Thymus (tissue), 11 donors: Measurements from ENCODE around the gene SLC4A2. TPM values are rescaled to one million over a fixed set of nuclear protein-coding genes. Genes with fewer than 3 reads are reported as not detected.

ENCODE experiments used
- DNase-seq, 9 donors: peaks; one replicate each; pipeline ENCODE4 v3.0.0-alpha.2; 2013; ENCODE audit warnings: low spot score in 9 of 9, low read depth in 6 of 9, missing footprints in 1 of 9
- H3K27ac ChIP-seq, 2 donors: one replicate each; pipeline ENCODE4 v1.5.1; 2013; ENCODE audit warnings: control low read depth in 1 of 2, low read depth in 1 of 2, low read length in 1 of 2, mild to moderate bottlenecking in 1 of 2, moderate library complexity in 1 of 2
- H3K27me3 ChIP-seq, 2 donors: one replicate each; pipeline ENCODE4 v1.5.1; 2013; ENCODE audit warnings: low read length in 1 of 2; ENCODE audit not compliant: control insufficient read depth in 2 of 2, insufficient read depth in 1 of 2
- H3K36me3 ChIP-seq, 2 donors: one replicate each; pipeline ENCODE4 v1.5.1; 2013; ENCODE audit warnings: low read length in 1 of 2, mild to moderate bottlenecking in 1 of 2, moderate library complexity in 1 of 2; ENCODE audit not compliant: control insufficient read depth in 2 of 2, insufficient read depth in 2 of 2
- H3K4me1 ChIP-seq, 2 donors: one replicate each; pipeline ENCODE4 v1.5.1; 2013; ENCODE audit warnings: low read length in 2 of 2; ENCODE audit not compliant: control insufficient read depth in 2 of 2, insufficient read depth in 2 of 2
- H3K4me3 ChIP-seq, 2 donors: one replicate each; pipeline ENCODE4 v1.5.1; 2013; ENCODE audit warnings: low read length in 2 of 2, control low read depth in 1 of 2, mild to moderate bottlenecking in 1 of 2
- H3K9me3 ChIP-seq, 2 donors: one replicate each; pipeline ENCODE4 v1.5.1; 2013; ENCODE audit warnings: low read length in 1 of 2, mild to moderate bottlenecking in 1 of 2; ENCODE audit not compliant: control insufficient read depth in 2 of 2, insufficient read depth in 1 of 2
- WGBS: extraction: QIAGEN DNeasy Blood & Tissue Kit; methylation state at CpG from one replicate; pipeline ENCODE4 v1.1.7; 2013; 5-methylcytosine and 5-hydroxymethylcytosine counted together
- polyA plus RNA-seq: library from polyadenylated mRNA; stranded (reverse); fragments of 200-250 nt; gene quantifications from one replicate; pipeline ENCODE4 v1.2.3, GENCODE V29; 2013
- total RNA-seq: library from RNA; stranded (reverse); fragments of 120-200 nt; gene quantifications from one replicate; pipeline ENCODE4 v1.2.4, GENCODE V29; 2013
- donor health status: healthy.

Gene SLC4A2
- total and polyA plus RNA-seq, 2 donors, result 22.9 to 89.5 TPM

- H3K4me1 ChIP-seq, result peaks cover 10 to 16% of the 10 kb centered on the region in 2 donors
- DNase-seq, result no peak
- H3K4me3 ChIP-seq, result no peak overlapping the region
- H3K27me3 ChIP-seq, result no peaks in the 10 kb centered on the region
- no peak overlapping the region for H3K27ac ChIP-seq
- H3K9me3 ChIP-seq, result no peaks in the 10 kb centered on the region
- peaks cover 48 to 63% of the 10 kb centered on the region in 2 donors for H3K36me3 ChIP-seq
- 98% methylated on average over 18 of the region's 18 CpGs for WGBS
Observed at GRCh38 chr7:151064454-151064853, 5.1 kb downstream of the SLC4A2 start.

- no peaks in the 10 kb centered on the region for H3K27me3 ChIP-seq
- peaks cover 10 to 14% of the 10 kb centered on the region in 2 donors for H3K4me1 ChIP-seq
- H3K9me3 ChIP-seq, result no peaks in the 10 kb centered on the region
- H3K36me3 ChIP-seq, result peaks cover 54 to 68% of the 10 kb centered on the region in 2 donors
- no peak for DNase-seq
- H3K4me3 ChIP-seq, result no peak overlapping the region
- H3K27ac ChIP-seq, result no peak overlapping the region
- WGBS, result 99% methylated on average over 6 of the region's 6 CpGs
Observed at GRCh38 chr7:151064993-151065392, 5.6 kb downstream of the SLC4A2 start.

- 90% methylated on average over 14 of the region's 14 CpGs for WGBS
- H3K4me1 ChIP-seq, result peaks cover 5 to 8% of the 10 kb centered on the region in 2 donors
- peaks cover 59 to 74% of the 10 kb centered on the region in 2 donors for H3K36me3 ChIP-seq
- H3K4me3 ChIP-seq, result no peak overlapping the region
- no peaks in the 10 kb centered on the region for H3K9me3 ChIP-seq
- DNase-seq, result no peak
- H3K27me3 ChIP-seq, result no peaks in the 10 kb centered on the region
- H3K27ac ChIP-seq, result no peak overlapping the region
Observed at GRCh38 chr7:151065516-151065915, 6.1 kb downstream of the SLC4A2 start.

- WGBS, result 97% methylated on average over 39 of the region's 39 CpGs
- peaks cover 68 to 83% of the 10 kb centered on the region in 2 donors for H3K36me3 ChIP-seq
- no peaks in the 10 kb centered on the region for H3K4me1 ChIP-seq
- no peak overlapping the region for H3K4me3 ChIP-seq
- DNase-seq, result no peak
- no peaks in the 10 kb centered on the region for H3K9me3 ChIP-seq
- H3K27me3 ChIP-seq, result no peaks in the 10 kb centered on the region
- H3K27ac ChIP-seq, result no peak overlapping the region
Observed at GRCh38 chr7:151066273-151066974, 7.0 kb downstream of the SLC4A2 start.

- Histone ChIP-seq H3K4me1 (no peaks in the 10 kb centered on the region), H3K36me3 (peaks cover 79 to 90% of the 10 kb centered on the region in 2 donors), H3K27ac (no peak overlapping the region), H3K9me3 (no peaks in the 10 kb centered on the region), H3K4me3 (no peak overlapping the region), H3K27me3 (no peaks in the 10 kb centered on the region)
- 97% methylated on average over 12 of the region's 12 CpGs for WGBS
- no peak for DNase-seq
Observed at GRCh38 chr7:151068069-151068773, 8.8 kb downstream of the SLC4A2 start.

- no peaks in the 10 kb centered on the region for H3K9me3 ChIP-seq
- H3K36me3 ChIP-seq, result peaks cover 85 to 94% of the 10 kb centered on the region in 2 donors
- H3K4me1 ChIP-seq, result no peaks in the 10 kb centered on the region
- H3K27ac ChIP-seq, result no peak overlapping the region
- 98% methylated on average over 17 of the region's 17 CpGs for WGBS
- no peaks in the 10 kb centered on the region for H3K27me3 ChIP-seq
- H3K4me3 ChIP-seq, result no peak overlapping the region
- no peak for DNase-seq
Observed at GRCh38 chr7:151069841-151070573, 10.6 kb downstream of the SLC4A2 start.

GRCh38 chr7:151070574-151070960, 11.2 kb downstream of the SLC4A2 start:
- Histone ChIP-seq H3K4me3 (no peak overlapping the region), H3K27ac (no peak overlapping the region), H3K27me3 (no peaks in the 10 kb centered on the region), H3K36me3 (peaks cover 85 to 94% of the 10 kb centered on the region in 2 donors), H3K9me3 (no peaks in the 10 kb centered on the region), H3K4me1 (no peaks in the 10 kb centered on the region)
- WGBS, result 99% methylated on average over 15 of the region's 15 CpGs
- no peak for DNase-seq

GRCh38 chr7:151071032-151071866, 11.9 kb downstream of the SLC4A2 start:
- 97% methylated on average over 39 of the region's 39 CpGs for WGBS
- DNase-seq, result no peak
- no peaks in the 10 kb centered on the region for H3K4me1 ChIP-seq

More at GRCh38 chr7:151071032-151071866, 11.9 kb downstream of the SLC4A2 start:
- no peaks in the 10 kb centered on the region for H3K9me3 ChIP-seq
- H3K36me3 ChIP-seq, result peaks cover 83 to 95% of the 10 kb centered on the region in 2 donors
- H3K27me3 ChIP-seq, result no peaks in the 10 kb centered on the region
- no peak overlapping the region for H3K27ac ChIP-seq
- no peak overlapping the region for H3K4me3 ChIP-seq
